Measurements from ENCODE around the gene TNFSF15.

DNA sequence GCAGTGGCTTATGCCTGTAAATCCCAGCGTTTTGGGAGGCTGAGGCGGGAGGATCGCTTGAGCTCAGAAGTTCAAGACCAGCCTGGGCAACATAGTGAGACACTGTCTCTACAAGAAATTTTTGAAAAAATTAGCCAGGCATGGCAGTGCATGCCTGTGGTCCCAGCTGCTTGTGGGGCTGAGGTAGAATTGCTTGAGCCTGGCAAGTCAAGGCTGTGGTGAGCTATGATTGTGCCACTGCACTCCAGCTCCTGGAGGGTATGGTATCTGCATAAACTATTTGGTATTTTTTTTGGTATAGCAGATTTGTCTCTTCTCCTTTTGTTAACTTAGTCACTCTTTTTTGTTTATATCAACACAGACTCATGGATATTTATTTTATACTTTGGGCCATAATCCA, 62.4 kb downstream of the TNFSF15 start:
- TF ChIP-seq, protein P1, sequence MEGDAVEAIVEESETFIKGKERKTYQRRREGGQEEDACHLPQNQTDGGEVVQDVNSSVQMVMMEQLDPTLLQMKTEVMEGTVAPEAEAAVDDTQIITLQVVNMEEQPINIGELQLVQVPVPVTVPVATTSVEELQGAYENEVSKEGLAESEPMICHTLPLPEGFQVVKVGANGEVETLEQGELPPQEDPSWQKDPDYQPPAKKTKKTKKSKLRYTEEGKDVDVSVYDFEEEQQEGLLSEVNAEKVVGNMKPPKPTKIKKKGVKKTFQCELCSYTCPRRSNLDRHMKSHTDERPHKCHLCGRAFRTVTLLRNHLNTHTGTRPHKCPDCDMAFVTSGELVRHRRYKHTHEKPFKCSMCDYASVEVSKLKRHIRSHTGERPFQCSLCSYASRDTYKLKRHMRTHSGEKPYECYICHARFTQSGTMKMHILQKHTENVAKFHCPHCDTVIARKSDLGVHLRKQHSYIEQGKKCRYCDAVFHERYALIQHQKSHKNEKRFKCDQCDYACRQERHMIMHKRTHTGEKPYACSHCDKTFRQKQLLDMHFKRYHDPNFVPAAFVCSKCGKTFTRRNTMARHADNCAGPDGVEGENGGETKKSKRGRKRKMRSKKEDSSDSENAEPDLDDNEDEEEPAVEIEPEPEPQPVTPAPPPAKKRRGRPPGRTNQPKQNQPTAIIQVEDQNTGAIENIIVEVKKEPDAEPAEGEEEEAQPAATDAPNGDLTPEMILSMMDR (IDR thresholded peaks at IDR 0.05): no peak
- TF ChIP-seq POLR2A (IDR thresholded peaks at IDR 0.05): no peak
